Measurements from ENCODE around the gene MORN1.

Gene MORN1

GRCh38 chr1:2417083-2417832 lies 25.9 kb upstream of the MORN1 start:
- Histone ChIP-seq H4K20me1 (ENCODE audit: control insufficient read depth, insufficient read depth, low read depth, low read length) (0 out of 2 replicates have a peak, but pooled peaks cover 4% of the 10 kb centered on the region), H3K9me2 (replicated peaks; ENCODE audit: control insufficient read depth, low read length) (no peaks in the 10 kb centered on the region), H3K4me2 (ENCODE audit: low read length) (no peak overlapping the region), H3K36me3 (ENCODE audit: control insufficient read depth, low read length) (peaks cover 8% of the 10 kb centered on the region), H3K27me3 (ENCODE audit: control insufficient read depth, low read length) (no peaks in the 10 kb centered on the region), H3K9me3 (ENCODE audit: control insufficient read depth, insufficient read depth, low read length) (no peaks in the 10 kb centered on the region), H3F3A (ENCODE audit: control insufficient read depth, insufficient read depth) (0 out of 2 replicates have a peak, but pooled peaks cover 10% of the 10 kb centered on the region), H3K27ac (ENCODE audit: low read depth, low read length) (no peak overlapping the region), H3K4me3 (ENCODE audit: low read length) (no peak overlapping the region), H3K4me1 (ENCODE audit: control insufficient read depth, low read length) (peaks cover 36% of the 10 kb centered on the region), H3K79me2 (ENCODE audit: control insufficient read depth, low read length) (peaks cover 16% of the 10 kb centered on the region)
- TF ChIP-seq EZH2phosphoT487 (IDR thresholded peaks at IDR 0.05; ENCODE audit: borderline replicate concordance, low read length) (no peak), CTCF (IDR thresholded peaks at IDR 0.05; ENCODE audit: low read depth, low read length, poor library complexity, severe bottlenecking) (no peak)

- H3F3A ChIP-seq (ENCODE audit: control insufficient read depth, insufficient read depth): 0 out of 2 replicates have a peak, but pooled peaks cover 10% of the 10 kb centered on the region
- peak overlapping the region; percentile 88 for H3K4me2 ChIP-seq (ENCODE audit: low read length)
- H3K9me2 ChIP-seq (replicated peaks; ENCODE audit: control insufficient read depth, low read length): no peaks in the 10 kb centered on the region
- TF ChIP-seq CTCF (IDR thresholded peaks at IDR 0.05; ENCODE audit: low read depth, low read length, poor library complexity, severe bottlenecking): no peak
- no peak for TF ChIP-seq EZH2phosphoT487 (IDR thresholded peaks at IDR 0.05; ENCODE audit: borderline replicate concordance, low read length)
- H3K27me3 ChIP-seq (ENCODE audit: control insufficient read depth, low read length): no peaks in the 10 kb centered on the region
- H3K27ac ChIP-seq (ENCODE audit: low read depth, low read length): no peak overlapping the region; the same call in 1 of the 2 replicates
- H3K36me3 ChIP-seq (ENCODE audit: control insufficient read depth, low read length): peaks cover 12% of the 10 kb centered on the region
- H3K9me3 ChIP-seq (ENCODE audit: control insufficient read depth, insufficient read depth, low read length): no peaks in the 10 kb centered on the region
- H3K79me2 ChIP-seq (ENCODE audit: control insufficient read depth, low read length): peaks cover 24% of the 10 kb centered on the region
- peak overlapping the region; percentile 89 for H3K4me3 ChIP-seq (ENCODE audit: low read length)
- H4K20me1 ChIP-seq (ENCODE audit: control insufficient read depth, insufficient read depth, low read depth, low read length): 0 out of 2 replicates have a peak, but pooled peaks cover 4% of the 10 kb centered on the region
- H3K4me1 ChIP-seq (ENCODE audit: control insufficient read depth, low read length): peaks cover 41% of the 10 kb centered on the region
Observed at GRCh38 chr1:2416403-2416802, 25.0 kb upstream of the MORN1 start.

- Histone ChIP-seq H3K27ac (ENCODE audit: low read depth, low read length) (peak overlapping the region; percentile 77), H3K4me2 (ENCODE audit: low read length) (peak overlapping the region; percentile 88), H3K4me3 (ENCODE audit: low read length) (peak overlapping the region; percentile 89)
Observed at GRCh38 chr1:2415801-2416208, 24.5 kb upstream of the MORN1 start.

More at GRCh38 chr1:2415801-2416208, 24.5 kb upstream of the MORN1 start:
- Histone ChIP-seq H3K27me3 (ENCODE audit: control insufficient read depth, low read length) (no peaks in the 10 kb centered on the region), H3K9me2 (replicated peaks; ENCODE audit: control insufficient read depth, low read length) (no peaks in the 10 kb centered on the region), H3K36me3 (ENCODE audit: control insufficient read depth, low read length) (peaks cover 12% of the 10 kb centered on the region), H3F3A (ENCODE audit: control insufficient read depth, insufficient read depth) (0 out of 2 replicates have a peak, but pooled peaks cover 10% of the 10 kb centered on the region), H3K4me1 (ENCODE audit: control insufficient read depth, low read length) (peaks cover 43% of the 10 kb centered on the region), H3K9me3 (ENCODE audit: control insufficient read depth, insufficient read depth, low read length) (no peaks in the 10 kb centered on the region), H4K20me1 (ENCODE audit: control insufficient read depth, insufficient read depth, low read depth, low read length) (0 out of 2 replicates have a peak, but pooled peaks cover 4% of the 10 kb centered on the region), H3K79me2 (ENCODE audit: control insufficient read depth, low read length) (peaks cover 28% of the 10 kb centered on the region)
- TF ChIP-seq EZH2phosphoT487 (IDR thresholded peaks at IDR 0.05; ENCODE audit: borderline replicate concordance, low read length) (no peak), CTCF (IDR thresholded peaks at IDR 0.05; ENCODE audit: low read depth, low read length, poor library complexity, severe bottlenecking) (peak; percentile 35)
